ENCODE measurements around the gene AXIN1. TPM values are rescaled to one million over a fixed set of nuclear protein-coding genes. Genes with fewer than 3 reads are reported as not detected.

Gene AXIN1
- total RNA-seq, 1 experiment from 2014 or later = 50.3 TPM

DNA sequence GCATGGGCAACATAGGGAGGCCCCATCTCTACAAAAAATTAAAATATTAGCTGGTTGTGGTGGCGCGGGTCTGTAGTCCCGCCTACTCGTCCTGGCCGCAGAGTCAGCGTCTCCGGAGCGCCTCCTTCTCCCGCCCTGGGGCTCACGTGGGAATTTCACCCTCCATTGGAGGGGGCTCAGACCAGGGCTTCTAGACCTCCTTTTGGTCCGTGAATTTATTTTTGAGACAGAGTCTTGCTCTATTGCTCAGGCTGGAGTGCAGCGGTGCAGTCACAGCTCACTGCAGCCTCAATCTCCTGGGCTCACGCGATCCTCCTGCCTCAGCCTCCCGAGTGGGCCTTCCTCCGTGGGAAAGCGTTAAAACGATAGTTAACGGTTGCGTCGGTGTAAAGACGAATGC is 44.1 kb upstream of the AXIN1 start:
- Mint-ChIP-seq H3K27me3 (ENCODE audit: low read depth) (peaks cover 3% of the 10 kb centered on the region; the same call in 1 of the 2 replicates), H3K36me3 (peaks cover 17% of the 10 kb centered on the region), H3K4me3 (peak overlapping the region; percentile 94), H3K27ac (peak overlapping the region; percentile 99), H3K9me3 (peaks cover 5% of the 10 kb centered on the region), H3K4me1 (peaks cover 25% of the 10 kb centered on the region)
- peak; percentile 59 for DNase-seq (ENCODE audit: low spot score)
- CTCF ChIA-PET = interaction anchor here (1.0 to 1.9 kb wide), 4 partner anchors 10 to 99 kb away, joined by 3 to 10 read pairs (median 5); no protein-coding TSS in a partner anchor
- POLR2A ChIA-PET = no interaction called here
- TF ChIP-seq, protein P1, sequence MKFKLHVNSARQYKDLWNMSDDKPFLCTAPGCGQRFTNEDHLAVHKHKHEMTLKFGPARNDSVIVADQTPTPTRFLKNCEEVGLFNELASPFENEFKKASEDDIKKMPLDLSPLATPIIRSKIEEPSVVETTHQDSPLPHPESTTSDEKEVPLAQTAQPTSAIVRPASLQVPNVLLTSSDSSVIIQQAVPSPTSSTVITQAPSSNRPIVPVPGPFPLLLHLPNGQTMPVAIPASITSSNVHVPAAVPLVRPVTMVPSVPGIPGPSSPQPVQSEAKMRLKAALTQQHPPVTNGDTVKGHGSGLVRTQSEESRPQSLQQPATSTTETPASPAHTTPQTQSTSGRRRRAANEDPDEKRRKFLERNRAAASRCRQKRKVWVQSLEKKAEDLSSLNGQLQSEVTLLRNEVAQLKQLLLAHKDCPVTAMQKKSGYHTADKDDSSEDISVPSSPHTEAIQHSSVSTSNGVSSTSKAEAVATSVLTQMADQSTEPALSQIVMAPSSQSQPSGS (CRISPR knock-in tag; IDR thresholded peaks at IDR 0.05; ENCODE audit: borderline replicate concordance, low read depth) = no peak
- TF ChIP-seq, protein P2, sequence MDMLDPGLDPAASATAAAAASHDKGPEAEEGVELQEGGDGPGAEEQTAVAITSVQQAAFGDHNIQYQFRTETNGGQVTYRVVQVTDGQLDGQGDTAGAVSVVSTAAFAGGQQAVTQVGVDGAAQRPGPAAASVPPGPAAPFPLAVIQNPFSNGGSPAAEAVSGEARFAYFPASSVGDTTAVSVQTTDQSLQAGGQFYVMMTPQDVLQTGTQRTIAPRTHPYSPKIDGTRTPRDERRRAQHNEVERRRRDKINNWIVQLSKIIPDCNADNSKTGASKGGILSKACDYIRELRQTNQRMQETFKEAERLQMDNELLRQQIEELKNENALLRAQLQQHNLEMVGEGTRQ (CRISPR knock-in tag; IDR thresholded peaks at IDR 0.05) = 0 out of 2 replicates have a peak, but pooled peaks have one; percentile 41
- ATAC-seq = peak; percentile 33

- H3K4me3 Mint-ChIP-seq = peak overlapping the region; percentile 94
- POLR2A ChIA-PET = no interaction called here
- peaks cover 17% of the 10 kb centered on the region for H3K36me3 Mint-ChIP-seq
- peak overlapping the region; percentile 99 for H3K27ac Mint-ChIP-seq
- CTCF ChIA-PET = interaction anchor here (1.0 to 1.2 kb wide), 4 partner anchors 9 to 99 kb away, joined by 3 to 6 read pairs (median 5); no protein-coding TSS in a partner anchor
- no peak for ATAC-seq
- DNase-seq (ENCODE audit: low spot score) = no peak
- H3K27me3 Mint-ChIP-seq (ENCODE audit: low read depth) = peaks cover 3% of the 10 kb centered on the region; the same call in 1 of the 2 replicates
- H3K4me1 Mint-ChIP-seq = peaks cover 25% of the 10 kb centered on the region
- no peak for TF ChIP-seq TEAD1 (CRISPR knock-in tag; IDR thresholded peaks at IDR 0.05)
- TF ChIP-seq ZNF121 (CRISPR knock-in tag; IDR thresholded peaks at IDR 0.05) = no peak
- TF ChIP-seq, protein P3, sequence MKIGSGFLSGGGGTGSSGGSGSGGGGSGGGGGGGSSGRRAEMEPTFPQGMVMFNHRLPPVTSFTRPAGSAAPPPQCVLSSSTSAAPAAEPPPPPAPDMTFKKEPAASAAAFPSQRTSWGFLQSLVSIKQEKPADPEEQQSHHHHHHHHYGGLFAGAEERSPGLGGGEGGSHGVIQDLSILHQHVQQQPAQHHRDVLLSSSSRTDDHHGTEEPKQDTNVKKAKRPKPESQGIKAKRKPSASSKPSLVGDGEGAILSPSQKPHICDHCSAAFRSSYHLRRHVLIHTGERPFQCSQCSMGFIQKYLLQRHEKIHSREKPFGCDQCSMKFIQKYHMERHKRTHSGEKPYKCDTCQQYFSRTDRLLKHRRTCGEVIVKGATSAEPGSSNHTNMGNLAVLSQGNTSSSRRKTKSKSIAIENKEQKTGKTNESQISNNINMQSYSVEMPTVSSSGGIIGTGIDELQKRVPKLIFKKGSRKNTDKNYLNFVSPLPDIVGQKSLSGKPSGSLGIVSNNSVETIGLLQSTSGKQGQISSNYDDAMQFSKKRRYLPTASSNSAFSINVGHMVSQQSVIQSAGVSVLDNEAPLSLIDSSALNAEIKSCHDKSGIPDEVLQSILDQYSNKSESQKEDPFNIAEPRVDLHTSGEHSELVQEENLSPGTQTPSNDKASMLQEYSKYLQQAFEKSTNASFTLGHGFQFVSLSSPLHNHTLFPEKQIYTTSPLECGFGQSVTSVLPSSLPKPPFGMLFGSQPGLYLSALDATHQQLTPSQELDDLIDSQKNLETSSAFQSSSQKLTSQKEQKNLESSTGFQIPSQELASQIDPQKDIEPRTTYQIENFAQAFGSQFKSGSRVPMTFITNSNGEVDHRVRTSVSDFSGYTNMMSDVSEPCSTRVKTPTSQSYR (CRISPR knock-in tag; IDR thresholded peaks at IDR 0.05) = no peak
- TF ChIP-seq EMX1 (CRISPR knock-in tag; IDR thresholded peaks at IDR 0.05) = no peak
- TF ChIP-seq, protein P4, sequence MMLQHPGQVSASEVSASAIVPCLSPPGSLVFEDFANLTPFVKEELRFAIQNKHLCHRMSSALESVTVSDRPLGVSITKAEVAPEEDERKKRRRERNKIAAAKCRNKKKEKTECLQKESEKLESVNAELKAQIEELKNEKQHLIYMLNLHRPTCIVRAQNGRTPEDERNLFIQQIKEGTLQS (CRISPR knock-in tag; conservative IDR thresholded peaks at IDR 0.05) = no peak
- TF ChIP-seq, protein P2 (CRISPR knock-in tag; IDR thresholded peaks at IDR 0.05) = no peak
- no peak for TF ChIP-seq GTF2I (CRISPR knock-in tag; conservative IDR thresholded peaks at IDR 0.05)
- no peak for TF ChIP-seq RELA (CRISPR knock-in tag; IDR thresholded peaks at IDR 0.05; ENCODE audit: borderline replicate concordance)
- TF ChIP-seq ZNF671 (CRISPR knock-in tag; IDR thresholded peaks at IDR 0.05) = no peak
- TF ChIP-seq, protein P5, sequence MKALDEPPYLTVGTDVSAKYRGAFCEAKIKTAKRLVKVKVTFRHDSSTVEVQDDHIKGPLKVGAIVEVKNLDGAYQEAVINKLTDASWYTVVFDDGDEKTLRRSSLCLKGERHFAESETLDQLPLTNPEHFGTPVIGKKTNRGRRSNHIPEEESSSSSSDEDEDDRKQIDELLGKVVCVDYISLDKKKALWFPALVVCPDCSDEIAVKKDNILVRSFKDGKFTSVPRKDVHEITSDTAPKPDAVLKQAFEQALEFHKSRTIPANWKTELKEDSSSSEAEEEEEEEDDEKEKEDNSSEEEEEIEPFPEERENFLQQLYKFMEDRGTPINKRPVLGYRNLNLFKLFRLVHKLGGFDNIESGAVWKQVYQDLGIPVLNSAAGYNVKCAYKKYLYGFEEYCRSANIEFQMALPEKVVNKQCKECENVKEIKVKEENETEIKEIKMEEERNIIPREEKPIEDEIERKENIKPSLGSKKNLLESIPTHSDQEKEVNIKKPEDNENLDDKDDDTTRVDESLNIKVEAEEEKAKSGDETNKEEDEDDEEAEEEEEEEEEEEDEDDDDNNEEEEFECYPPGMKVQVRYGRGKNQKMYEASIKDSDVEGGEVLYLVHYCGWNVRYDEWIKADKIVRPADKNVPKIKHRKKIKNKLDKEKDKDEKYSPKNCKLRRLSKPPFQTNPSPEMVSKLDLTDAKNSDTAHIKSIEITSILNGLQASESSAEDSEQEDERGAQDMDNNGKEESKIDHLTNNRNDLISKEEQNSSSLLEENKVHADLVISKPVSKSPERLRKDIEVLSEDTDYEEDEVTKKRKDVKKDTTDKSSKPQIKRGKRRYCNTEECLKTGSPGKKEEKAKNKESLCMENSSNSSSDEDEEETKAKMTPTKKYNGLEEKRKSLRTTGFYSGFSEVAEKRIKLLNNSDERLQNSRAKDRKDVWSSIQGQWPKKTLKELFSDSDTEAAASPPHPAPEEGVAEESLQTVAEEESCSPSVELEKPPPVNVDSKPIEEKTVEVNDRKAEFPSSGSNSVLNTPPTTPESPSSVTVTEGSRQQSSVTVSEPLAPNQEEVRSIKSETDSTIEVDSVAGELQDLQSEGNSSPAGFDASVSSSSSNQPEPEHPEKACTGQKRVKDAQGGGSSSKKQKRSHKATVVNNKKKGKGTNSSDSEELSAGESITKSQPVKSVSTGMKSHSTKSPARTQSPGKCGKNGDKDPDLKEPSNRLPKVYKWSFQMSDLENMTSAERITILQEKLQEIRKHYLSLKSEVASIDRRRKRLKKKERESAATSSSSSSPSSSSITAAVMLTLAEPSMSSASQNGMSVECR (CRISPR knock-in tag; IDR thresholded peaks at IDR 0.05; ENCODE audit: borderline replicate concordance) = no peak
- TF ChIP-seq, protein P1 (CRISPR knock-in tag; IDR thresholded peaks at IDR 0.05; ENCODE audit: borderline replicate concordance, low read depth) = no peak
- TF ChIP-seq RORB (CRISPR knock-in tag; IDR thresholded peaks at IDR 0.05) = no peak
- H3K9me3 Mint-ChIP-seq = peaks cover 5% of the 10 kb centered on the region
Measured at GRCh38 chr16:396199-396598, 43.7 kb upstream of the AXIN1 start.

Measured in WTC11 (cell line).